G401 (cell line): ENCODE data around the gene MAML2. TPM values are rescaled to one million over a fixed set of nuclear protein-coding genes. Genes with fewer than 3 reads are reported as not detected.
A peak's percentile ranks its signal among the peaks of the same experiment; 100 is the strongest.

Source experiments
- DNase-seq: peaks from one replicate; pipeline ENCODE4 v3.0.0-alpha.2; 2015; ENCODE audit warnings: low spot score
- in situ Hi-C: cut with HindIII; loops from 2 replicates; pipeline ENCODE4 v1.10.0; 2016; ENCODE audit warnings: low sequenced_read_pairs, mixed read lengths
- total RNA-seq: library from RNA; depleted of rRNA; stranded (reverse); fragments of >200 nt; shearing (Covaris generic); gene quantifications from 2 replicates; pipeline ENCODE4 v1.2.3, GENCODE V29; 2014

MAML2 gene
- total RNA-seq, 1 experiment from 2014 or later = not detected

DNA sequence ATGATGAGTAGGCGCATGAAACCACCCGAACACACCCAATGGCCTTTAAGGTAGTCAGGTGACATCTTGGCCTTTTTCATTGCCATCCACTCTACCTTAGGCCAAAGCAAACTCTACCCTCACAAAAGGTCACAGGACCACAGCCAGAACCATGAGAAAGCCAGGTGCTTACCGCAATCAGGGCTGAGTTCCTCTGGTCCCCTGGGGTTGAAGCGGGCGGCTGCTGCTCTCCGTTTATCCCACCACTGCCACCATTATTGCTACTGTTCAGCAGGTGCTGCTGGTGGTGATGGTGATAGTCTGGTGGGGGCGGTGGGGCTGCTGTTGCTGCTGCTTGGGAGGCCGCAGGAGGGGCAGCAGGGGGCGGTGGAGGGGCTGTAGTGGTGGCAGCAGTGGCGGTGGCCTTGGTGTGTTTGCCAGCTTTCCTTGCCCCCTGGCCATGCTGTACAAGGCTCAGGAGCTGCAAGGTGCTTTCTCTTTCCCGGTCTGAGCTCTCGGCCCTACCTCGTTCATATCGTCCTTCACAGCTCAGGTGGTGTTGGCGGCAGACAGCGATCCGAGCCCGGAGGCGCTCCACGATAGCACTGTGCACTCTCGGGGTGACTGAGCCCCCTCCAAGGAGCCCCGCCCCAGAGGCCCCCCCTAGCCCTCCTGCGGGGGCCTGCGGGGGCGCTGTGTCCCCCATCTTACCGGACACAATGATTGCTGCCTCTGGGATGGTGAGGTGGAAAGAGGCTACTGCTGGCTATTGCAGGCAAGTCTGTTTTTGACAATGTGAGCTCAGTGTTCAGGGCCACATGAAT, 1.6 kb downstream of the MAML2 start:
- DNase-seq = peak; percentile 69
- in situ Hi-C loops = no loop called here

DNA sequence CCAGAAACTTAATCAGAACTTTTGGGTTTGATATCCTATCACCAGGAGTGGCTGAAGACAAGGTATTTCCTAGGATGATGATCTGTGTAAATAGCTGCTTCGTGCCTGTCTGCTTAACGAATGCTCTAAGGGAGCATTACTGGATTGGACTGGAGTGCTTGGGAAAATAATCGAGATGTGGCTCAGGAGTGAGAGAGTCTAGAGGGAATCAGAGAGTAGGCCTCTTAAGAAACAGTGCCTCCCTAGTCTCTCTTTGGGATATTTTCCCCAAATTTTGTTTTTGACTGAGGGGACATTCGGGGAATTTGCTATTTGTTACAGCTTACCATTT, 2.5 kb downstream of the MAML2 start:
- in situ Hi-C loops = no loop called here
- no peak for DNase-seq

DNA sequence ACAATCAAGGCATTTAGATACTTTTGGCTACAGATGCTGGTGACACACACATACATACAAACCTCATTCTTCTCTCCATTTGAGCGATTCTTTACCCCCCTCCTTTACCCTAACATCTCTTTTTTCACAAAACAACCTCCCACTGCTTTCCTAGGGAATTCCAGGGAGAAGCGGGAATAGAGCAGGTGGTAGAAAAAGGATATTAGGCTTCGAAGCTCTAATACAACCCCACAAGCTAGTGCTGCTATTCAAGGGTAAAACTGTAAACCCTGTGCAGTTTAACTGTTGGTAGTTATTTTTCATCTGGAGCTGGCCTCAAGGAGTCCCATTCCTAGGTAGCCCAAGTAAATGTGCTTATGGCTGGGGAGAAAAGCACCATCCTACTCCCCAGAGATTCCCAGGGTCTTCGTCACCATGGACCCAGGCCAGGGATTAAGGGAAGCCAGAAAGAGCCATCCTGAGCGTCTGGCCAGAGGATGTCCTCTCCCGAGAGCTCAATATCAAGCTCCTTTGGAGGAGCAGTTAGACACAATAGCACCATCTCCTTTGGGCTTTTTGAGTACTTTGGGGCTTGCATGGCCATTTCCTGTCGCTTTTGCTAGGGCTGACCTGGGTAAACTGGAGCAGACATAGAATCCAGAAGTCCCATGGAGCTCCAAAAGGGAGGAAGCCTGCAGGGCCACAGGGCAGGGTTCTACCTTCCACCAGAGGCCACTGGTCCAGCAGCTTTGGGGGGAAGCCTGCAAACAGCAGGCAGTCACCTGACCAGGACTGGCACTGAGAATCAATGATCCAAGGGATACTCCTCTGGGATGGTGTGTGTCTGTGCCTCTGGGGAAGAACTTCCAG, 3.1 kb downstream of the MAML2 start:
- DNase-seq = peak; percentile 61
- in situ Hi-C loops = no loop called here

- in situ Hi-C loops = no loop called here
- DNase-seq = peak; percentile 62
Observed at GRCh38 chr11:96338910-96339705, 3.9 kb downstream of the MAML2 start.

DNA sequence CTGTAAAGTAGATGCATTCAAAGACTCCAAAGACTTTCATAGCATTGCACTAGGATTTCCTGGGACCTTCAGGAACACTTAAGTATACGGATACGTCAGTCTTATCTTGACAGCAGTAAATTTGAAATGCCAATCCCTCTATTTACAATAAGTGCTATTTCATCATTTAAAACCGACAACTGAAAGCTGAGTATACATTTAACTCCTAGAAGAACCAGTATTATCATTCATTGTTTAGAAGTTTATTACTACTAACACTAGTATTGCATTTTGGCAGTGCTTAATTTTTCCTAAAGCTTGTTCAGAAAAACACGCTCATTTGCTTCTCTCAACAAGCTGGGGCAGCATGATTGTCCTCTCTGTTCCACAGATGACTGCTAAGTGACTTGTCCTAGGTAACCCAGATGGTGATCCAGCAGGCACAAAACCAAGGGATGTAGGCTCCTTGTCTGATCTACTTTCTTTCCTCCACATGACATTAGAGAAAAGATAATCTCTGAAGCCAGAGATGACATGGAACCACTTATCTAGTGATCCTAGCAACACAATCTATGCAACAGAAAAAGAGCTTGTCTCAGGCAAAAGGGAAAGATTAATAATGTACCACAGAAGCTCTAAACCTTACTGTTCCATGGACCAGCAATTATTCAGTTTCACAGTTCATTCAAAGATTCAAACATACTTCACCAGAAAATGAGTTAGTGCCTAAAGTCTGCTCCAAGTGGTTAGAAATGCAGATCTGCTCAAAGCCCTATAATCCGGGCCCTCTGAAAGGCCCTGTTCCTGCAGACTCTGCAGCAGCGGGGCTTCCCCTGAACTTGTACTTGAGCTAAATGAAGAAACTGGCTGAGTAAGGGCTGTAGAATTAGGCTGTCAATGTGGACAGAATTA, 5.2 kb downstream of the MAML2 start:
- in situ Hi-C loops = no loop called here
- DNase-seq = peak; percentile 45

GRCh38 chr11:96335388-96335787, 7.6 kb downstream of the MAML2 start:
- DNase-seq = no peak
- in situ Hi-C loops = no loop called here

GRCh38 chr11:96334219-96334618, 8.8 kb downstream of the MAML2 start:
- in situ Hi-C loops = no loop called here
- no peak for DNase-seq

DNA sequence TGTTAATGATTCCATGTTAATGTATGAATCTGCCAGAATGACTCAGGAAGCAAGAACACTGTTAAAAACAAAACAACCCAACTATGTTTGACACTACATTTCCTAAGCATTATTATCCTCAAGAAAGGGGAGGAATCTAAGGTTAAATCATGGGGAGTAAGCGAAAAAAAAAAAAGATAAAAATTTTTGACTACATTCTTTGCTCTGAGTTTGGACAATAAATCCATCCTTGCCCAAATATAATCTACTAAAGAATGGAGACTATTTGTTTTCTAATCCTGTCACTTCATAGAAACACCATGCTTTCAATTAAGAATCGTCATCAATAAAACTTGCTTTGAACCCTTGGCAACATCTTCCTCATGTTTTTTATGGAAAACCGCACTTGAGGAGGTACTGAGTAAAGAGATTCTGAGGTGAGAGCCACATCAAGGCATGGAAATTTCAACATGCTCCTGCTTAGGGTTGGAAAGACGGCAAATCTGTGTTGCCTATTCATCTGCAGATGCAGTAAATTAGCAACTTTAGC, 9.7 kb downstream of the MAML2 start:
- no peak for DNase-seq
- in situ Hi-C loops = no loop called here

- in situ Hi-C loops = no loop called here
- no peak for DNase-seq
Observed at GRCh38 chr11:96332126-96332771, 10.7 kb downstream of the MAML2 start.

DNA sequence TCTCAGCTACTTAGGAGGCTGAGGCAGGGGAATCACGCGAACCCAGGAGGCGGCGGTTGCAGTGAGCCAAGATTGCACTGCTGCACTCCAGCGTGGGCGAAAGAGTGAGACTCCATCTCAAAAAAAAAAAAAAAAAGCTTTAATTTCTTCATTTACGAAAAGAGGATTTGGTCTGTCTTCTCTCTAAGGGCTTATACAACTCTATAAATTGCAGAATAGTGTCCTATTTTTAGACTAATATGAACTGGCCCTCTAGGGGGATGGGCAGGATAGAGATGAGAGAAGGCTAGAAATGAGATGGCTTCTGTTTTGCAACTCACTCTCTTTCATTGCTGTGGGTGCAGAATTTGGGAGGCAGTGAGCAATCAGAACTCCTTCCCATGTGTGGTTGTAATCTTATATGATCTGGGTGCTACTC, 11.3 kb downstream of the MAML2 start:
- in situ Hi-C loops = no loop called here
- no peak for DNase-seq

- no peak for DNase-seq
- in situ Hi-C loops = no loop called here
Observed at GRCh38 chr11:96330511-96330859, 12.5 kb downstream of the MAML2 start.

DNA sequence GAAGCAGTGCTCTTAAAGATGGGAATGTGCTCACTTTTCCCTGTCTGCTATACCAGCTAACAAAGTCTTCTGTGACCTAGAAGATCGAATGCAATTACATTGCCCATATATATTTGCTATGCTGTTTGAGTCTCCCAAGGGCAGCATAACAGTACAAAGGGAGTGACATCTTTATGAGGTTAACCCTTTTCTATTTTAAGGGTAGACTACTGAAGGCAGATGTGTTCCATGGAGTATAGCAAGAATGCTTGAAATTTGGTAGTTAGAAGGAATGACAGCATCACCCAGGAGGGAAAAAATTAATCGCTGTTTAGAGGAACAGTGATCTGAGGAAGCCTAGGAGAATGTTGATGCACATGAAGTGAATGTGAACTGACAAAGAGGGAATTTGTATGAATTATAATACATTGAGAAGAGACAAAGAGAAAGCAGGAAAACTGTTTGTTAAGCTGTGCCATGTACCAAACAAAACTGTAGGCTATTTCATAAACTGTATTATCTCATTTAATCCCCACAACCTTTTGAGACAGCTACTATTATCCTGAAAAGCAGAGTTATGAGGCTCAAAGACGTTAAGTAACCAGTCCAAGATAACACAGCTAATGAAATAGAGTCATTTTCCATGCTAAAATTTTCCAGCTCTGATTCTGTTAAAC, 13.0 kb downstream of the MAML2 start:
- no peak for DNase-seq
- in situ Hi-C loops = no loop called here

DNA sequence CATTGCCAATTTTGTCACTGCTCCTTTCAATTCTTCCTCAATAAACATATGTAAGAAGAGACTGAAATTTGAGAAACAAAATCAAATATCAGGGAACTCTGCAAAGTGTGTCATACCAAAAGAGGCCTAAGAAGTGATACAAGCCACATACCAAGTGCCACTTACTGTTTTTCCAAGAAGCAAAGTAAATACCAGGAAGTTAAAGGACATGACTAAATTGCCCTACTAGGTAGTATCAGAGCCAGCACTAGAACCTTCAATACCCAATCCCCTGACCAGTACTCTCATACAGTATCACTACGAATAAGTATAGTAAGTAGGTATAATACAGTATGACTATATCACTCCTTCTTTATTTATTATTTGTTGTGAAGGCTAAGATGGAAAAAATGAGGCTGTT, 13.6 kb downstream of the MAML2 start:
- in situ Hi-C loops = no loop called here
- DNase-seq = no peak

DNA sequence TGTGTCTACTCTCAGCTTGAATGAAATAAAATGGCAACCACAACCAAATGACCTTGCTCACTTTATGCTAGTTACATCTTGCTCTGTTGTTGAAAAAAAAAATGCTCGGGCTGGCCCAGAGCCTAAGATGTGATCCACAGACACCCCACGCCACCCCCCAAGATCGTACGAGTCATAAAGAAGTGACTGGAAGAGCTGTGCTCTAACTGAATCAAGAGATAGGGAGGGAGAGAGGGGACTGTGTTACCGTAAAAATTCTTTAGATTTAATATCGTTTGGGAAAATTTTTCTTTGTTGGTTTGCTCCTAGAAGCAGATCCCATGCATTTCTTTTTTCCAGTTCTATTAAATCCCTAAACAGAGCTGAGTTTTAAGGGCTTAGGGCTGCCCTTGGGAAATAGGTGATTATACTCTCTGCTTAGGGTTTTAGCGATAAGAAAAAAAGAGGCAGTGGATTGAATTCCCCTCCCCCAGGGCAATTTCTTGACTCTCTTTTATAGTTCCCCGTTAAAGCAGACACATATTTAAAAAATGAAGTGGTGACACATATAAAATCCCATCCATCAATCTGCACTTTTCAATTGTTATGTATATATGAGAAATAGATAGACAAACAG, 14.5 kb downstream of the MAML2 start:
- in situ Hi-C loops = no loop called here
- DNase-seq = no peak

- in situ Hi-C loops = no loop called here
Observed at GRCh38 chr11:96326959-96327358, 16.0 kb downstream of the MAML2 start.

DNA sequence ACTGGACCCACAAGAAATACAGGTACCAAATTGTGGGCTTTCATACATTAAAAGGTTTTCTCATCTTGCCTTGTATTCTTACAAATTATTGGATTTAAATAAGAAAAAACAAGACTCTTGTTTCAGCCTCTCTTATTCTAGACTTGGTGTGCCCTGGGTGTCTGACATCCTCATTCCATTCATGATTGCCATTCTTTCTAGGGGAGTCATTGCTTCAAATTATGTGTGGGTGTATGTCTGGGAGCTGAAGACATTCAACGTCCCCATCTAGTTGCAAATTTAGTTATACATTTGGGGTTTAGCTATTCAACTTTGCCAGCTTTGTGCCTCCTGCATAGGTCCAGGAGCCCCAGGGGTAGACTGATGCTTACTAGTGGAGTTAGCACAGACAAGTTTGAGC, 18.1 kb downstream of the MAML2 start:
- in situ Hi-C loops = no loop called here
- no peak for DNase-seq

More at GRCh38 chr11:96326959-96327358, 16.0 kb downstream of the MAML2 start:
- no peak for DNase-seq

DNA sequence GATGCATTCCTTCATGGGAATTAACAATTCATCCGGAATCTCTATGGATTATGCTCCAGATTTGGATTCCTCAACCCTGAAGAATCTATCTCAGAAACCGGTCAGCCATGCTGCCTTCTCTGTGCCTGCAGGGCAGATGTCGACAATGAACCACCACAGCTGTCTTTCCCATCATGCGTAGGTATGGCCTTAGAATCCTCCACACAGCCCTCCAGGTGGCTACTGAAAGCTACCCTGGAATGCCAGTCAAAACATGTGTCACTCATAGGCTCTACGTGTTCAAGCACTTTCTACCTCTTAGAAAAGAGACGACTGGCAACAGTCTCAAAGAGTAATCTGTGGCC, 19.4 kb downstream of the MAML2 start:
- DNase-seq = no peak
- in situ Hi-C loops = no loop called here
